GM19455 (cell line): Measurements from ENCODE around the gene NEBL.

Experiments used
- ATAC-seq: cut with Tn5 transposase; IDR thresholded peaks from one replicate; pipeline ENCODE4 v1.9.1; 2021; ENCODE audit not compliant: unreplicated experiment

NEBL gene

GRCh38 chr10:20903635-20904390 lies 6.7 kb upstream of the NEBL start:
- no peak for ATAC-seq

GRCh38 chr10:20901110-20901509 lies 4.0 kb upstream of the NEBL start:
- no peak for ATAC-seq

DNA sequence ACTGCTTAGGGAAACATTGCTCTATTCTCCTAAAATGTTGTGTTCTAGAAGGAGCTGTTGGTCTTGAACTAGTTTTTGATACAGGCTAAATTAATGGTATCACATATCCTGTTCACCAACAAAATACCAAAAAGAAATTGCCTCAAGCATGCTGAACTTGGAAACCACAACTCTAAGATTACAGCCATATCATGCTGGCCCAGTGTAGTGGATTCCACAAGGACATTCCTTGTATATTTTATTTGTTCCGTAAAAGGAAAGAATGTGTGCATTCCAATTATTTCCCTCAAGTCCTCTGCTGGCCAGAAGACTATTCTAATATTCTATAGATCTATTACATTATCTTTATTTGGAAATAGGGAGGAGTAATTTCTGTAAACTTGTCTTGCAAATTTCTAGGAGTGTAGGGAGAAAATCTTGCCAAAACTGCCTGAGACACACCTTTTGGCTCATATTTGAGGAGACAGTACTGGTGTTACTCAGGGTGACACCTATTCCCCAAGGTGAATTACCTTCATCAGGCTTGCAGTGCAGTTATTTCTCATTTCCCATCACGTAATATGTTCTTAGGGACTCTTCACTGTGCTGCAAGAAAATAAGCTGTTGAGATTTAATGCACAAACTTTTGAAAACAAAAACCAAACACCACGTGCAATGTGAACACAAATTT lies 1.9 kb upstream of the NEBL start:
- ATAC-seq: no peak

DNA sequence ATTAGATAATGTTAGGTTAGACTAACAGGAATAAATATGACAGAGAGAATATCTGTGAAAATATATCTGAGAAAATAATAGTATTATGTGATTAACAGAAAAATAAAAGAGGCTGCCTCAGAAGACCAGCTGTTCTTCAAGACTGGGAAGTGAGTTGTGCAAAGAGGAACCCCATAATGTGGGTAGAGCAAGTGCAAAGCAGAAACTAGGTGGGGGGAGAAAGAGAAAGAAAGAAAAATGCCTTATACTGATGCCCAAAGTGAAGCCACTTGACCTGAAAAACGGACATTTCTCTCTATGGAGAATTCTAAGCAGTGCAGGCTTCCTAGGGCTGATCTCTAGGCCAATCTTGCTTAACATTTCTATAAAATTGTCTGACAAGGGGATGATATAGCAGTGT lies 3.8 kb downstream of the NEBL start:
- ATAC-seq: no peak

DNA sequence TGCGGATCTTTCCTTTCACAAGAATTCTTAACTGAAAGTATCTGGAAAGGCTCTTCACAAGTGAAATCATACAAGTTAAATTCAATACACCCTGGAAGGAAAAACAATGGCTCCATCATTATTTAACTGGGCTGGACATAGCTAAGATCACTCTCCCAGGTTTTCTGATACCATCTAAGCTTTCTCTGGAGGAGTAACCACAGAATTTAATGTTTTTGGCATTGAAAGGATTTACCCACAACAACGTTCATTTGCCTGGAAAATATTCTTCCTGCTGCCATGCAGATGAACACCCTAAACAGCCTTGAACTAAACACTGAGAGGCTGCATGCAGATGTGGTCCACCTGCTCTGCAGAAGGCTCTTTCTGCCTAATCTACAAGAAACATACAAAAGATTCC lies 4.3 kb downstream of the NEBL start:
- no peak for ATAC-seq

DNA sequence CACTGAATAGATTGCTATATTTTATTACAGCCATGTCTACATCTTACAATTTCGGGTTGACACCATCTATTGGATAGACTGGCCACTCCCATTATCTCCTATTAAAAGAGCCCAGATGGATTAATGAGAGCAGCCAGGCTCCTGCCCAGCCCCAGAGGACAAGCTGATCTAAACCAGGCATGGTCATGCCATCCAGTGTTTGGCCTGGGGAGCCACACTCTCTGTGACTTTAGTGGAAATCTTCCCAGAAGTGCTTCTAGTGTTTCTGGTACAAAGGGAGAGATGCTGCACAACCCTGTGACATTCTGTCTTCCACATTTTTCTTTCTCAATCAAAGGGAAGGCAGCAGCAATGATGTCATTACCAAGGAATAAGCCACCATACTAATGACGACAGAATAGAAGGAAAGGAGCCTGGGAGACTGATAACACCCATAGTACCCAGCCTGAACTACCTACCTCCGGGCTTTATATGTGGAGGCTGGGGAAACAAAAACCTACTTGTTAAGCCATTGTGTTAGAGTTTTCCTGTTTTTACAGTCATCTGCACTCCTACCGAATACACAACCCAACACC lies 5.0 kb downstream of the NEBL start:
- no peak for ATAC-seq

DNA sequence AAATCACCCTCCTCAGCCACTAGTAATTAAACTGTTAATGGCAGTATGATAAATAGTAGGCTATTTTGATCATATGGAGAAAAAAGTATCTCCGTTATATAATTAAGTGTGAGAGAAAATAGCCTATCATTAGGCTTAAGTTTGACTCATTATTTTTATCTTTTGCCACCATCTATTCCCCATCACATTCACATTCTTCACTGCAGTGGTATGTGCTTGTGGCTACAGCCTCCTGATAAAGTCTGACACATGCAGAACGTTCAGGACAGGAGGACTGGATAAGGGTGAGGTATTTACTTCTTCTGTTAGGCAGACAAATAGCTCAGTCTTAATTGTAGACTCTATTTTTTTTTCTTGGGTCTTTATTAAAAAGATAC lies 5.8 kb downstream of the NEBL start:
- ATAC-seq: no peak

- ATAC-seq: no peak
These were observed 6.4 kb downstream of the NEBL start for GRCh38 chr10:20890491-20891337.

- ATAC-seq: no peak
These were observed 7.1 kb downstream of the NEBL start for GRCh38 chr10:20890009-20890408.

DNA sequence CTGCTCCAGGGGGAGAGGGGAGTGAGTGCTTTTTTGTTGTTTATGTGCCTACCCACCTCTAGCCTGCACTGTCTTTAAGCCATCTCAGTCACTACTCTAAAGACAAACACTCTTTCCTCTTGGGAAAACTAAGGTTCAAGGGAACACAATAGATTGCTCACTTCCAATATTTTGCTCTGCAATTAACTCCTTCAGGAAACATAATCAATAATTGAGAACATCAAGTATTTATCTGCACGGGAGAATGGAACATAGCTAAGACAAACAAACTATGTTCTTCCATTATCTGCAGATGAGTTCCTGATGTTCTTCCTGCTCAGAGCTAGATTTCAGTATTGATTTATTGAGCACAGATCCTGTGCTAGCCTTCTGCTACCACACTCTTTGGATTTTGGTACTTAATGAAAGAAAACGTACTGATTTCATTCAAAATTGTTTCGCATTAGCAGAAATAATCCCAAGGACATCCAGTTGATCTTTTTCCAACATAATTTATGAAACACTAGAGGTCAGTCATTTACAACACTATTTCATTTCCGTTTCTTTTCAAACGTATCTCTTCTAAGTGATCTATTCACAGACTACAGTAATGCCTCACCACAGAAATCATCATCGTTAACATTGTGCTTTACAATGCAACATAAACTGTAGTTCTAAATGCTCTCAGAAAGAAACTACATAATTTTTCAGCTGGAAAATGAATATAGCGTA lies 8.3 kb downstream of the NEBL start:
- no peak for ATAC-seq

DNA sequence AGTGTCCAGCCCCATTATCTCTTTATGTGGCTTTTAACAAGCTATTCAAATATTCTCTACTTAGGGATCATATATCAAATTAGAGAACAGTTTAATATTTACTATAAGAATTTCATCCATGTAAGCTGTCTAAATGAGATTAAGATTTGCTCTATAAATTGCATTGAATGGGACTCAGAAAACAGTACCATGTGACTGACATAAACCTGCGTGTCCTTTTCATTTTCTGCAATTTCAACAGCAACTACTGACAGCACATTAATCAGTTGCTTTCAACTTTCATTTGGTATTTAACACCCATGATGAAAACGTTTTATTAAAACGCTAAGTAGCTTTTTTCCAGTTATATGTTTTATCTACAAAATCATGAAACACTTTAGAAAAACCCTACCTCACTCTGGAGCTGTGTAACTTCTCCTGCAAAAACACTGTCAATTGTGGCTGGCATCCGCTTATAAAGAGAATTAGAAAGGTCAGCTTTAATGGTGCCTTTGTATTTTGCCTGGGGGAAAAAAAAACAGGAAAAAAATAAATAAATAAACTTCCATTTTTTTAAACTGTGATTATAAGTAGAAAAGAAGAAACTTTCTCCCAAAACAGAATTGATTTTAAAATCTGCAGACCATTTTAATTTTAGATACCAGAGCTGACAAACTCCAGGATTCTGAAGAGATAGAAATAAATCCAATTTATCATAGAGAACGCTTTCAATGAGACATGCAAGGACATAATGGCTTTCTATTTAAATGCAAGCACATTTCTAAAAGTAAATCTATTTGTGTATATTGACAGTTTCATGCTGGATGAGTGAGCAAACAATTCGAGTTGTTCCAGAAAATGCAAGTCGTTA lies 9.2 kb downstream of the NEBL start:
- ATAC-seq: no peak

- ATAC-seq: no peak
These were observed 11.4 kb downstream of the NEBL start for GRCh38 chr10:20885678-20886077.

DNA sequence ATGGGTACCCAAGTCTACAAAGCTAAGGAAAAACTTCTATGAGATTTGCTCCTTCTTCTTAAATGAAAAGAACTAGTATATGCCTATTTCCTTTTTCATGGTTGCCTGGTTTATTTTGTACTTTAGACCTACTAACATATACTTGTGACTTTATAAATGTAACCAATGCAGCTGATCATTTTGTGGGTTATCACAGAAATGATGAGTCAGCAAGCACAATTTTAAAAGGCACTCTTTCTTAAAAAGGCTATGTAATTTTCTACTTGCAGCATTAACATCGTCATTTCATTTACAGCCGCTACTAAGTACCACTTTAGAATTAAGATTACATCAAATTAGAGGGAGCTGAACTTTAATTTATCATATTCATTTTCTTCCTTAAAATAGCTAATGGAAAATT lies 13.6 kb downstream of the NEBL start:
- no peak for ATAC-seq

GRCh38 chr10:20882091-20882490 lies 15.0 kb downstream of the NEBL start:
- ATAC-seq: no peak

DNA sequence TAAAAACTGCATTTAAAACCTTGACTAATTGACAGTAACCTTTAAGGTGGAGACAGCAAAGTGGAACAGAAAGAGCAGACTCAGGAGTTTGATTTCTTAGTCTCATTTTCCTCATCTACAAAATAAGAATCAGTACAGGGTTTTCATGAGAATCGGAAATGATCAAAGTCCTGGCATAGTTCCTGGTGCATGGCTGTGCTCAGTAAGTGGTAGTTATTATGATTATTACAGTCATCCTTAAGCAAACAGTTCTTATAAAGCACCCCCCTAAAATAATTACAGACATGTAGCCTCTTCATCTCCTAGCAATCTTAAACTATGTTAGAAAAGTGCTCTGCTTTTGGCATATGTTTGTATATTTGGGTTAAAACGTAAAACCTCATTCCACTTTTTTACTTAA lies 18.0 kb downstream of the NEBL start:
- no peak for ATAC-seq

- ATAC-seq: no peak
These were observed 18.8 kb downstream of the NEBL start for GRCh38 chr10:20877986-20878983.

- no peak for ATAC-seq
These were observed 19.6 kb downstream of the NEBL start for GRCh38 chr10:20877554-20877953.

GRCh38 chr10:20874261-20874660 lies 22.9 kb downstream of the NEBL start:
- ATAC-seq: no peak

- no peak for ATAC-seq
These were observed 25.1 kb downstream of the NEBL start for GRCh38 chr10:20871970-20872369.
